GM18505 (cell line): ENCODE results near the gene LAMB3.

Experiments used
- ATAC-seq: cut with Tn5 transposase; IDR thresholded peaks from one replicate; pipeline ENCODE4 v1.9.1; 2021; ENCODE audit not compliant: unreplicated experiment
- POLR2A ChIP-seq: IDR thresholded peaks from 4 replicates; pipeline ENCODE4 v1.6.1; 2011; ENCODE audit warnings: borderline replicate concordance; ENCODE audit not compliant: insufficient read depth, insufficient read length; ENCODE audit errors: extremely low read depth

LAMB3 gene

GRCh38 chr1:209585672-209586071, 66.6 kb downstream of the LAMB3 start:
- ATAC-seq = no peak
- TF ChIP-seq POLR2A = no peak

- ATAC-seq = no peak
- TF ChIP-seq POLR2A = no peak
Observed at GRCh38 chr1:209585197-209585596, 67.0 kb downstream of the LAMB3 start.

DNA sequence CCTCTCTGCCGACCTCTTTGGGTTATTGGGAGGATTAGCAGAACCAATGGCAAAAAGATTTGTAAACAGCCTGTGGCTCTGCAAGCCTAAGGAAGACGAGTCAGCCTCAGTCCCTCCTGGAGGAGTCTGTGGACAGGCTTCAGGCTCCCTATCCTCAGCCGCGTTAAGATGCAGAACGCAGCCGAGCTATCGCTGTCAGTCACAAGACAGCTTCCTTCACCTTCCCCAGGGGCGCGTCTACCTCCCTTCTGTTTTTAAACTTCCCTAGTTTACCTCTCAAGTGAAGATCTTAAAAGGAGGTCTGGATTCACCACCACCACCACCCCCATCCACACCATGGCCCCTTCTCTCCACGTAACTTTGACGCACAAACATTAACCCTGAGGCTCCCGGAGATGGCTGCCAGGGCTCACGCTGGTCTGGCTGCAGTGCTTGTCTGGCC, 68.0 kb downstream of the LAMB3 start:
- ATAC-seq = no peak
- no peak for TF ChIP-seq POLR2A

DNA sequence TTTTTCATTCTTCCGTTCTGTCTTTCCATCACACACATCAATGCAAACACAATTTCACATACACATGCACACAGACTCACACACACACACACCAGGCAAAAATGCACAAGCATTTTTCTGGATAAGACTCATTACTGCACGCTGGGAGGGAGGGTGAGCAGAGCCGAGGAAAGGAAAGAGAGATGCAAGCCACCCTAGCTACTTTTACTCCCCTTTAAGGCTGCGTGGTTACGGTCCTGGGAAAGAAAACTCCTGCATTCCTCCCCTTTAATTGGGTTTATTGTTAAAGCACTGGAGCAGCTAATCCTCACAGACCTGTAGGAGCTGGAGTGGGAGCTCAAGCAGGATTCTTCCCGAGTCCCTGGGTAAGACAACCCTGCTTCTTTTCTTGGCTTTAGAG, 68.8 kb downstream of the LAMB3 start, which contains the start of gene CAMK1G:
Gene CAMK1G (plus strand): TSS at position 307 of the 400 bp plus-strand sequence. CDS start 11,270 bp downstream, outside the sequence.
- ATAC-seq = no peak
- TF ChIP-seq POLR2A = no peak

DNA sequence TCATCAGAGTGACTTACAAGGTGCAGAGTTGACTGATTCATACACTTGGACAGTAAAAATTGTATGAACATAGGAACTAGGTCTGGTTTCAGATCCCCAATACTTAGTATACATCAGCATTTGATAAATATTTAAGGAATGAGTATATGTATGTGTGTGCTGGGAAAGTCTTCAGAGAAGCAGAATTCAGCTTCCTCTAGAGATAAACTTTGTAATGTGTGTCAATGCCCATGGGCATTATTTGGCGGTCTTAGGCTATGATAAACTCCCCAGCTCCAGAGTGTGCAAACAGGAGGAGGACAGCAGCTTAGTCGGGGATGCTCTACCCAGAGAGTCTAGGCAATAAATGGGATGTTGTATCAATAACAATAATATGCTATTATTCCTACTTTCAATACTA, 71.6 kb downstream of the LAMB3 start:
- no peak for TF ChIP-seq POLR2A
- no peak for ATAC-seq

GRCh38 chr1:209577346-209577745, 74.9 kb downstream of the LAMB3 start:
- TF ChIP-seq POLR2A = no peak
- no peak for ATAC-seq

DNA sequence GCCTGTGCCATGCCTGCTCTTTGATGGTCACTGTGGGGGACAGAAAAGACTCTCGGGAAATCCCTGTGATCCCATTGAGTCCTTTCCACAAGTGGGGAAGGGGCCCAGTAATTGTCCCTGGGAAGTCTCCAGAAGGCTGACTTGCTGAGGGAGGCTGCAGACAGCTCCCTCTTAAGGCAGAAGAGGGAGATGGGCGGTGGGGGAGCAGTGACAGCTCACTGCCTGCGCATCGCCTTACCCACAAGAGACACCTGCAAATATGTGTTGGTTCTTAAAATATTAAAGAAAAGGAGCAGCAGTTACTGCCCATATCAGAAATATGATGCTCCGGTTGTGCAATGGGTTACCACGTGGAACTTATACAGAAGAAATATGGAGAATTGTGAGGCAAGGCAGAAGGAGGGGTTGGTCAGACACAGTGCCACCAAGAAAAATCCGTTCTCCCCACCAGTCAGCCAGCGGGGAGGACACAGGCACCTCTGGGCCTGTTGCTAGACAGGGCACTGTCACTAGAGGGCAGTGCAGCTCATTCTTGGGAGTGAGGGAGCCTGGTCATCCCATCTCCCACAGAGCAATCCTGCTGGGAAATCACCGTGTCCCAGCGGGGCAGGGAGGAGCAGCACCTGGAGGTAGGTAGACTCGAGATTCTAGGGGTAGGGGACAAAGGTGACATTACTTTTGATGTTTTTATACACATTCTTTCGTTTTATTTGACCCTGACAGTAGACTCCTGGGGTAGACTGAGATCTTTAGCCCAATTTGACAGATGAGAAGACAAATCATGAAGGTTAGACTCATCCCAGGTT, 75.6 kb downstream of the LAMB3 start:
- TF ChIP-seq POLR2A = no peak
- ATAC-seq = no peak

DNA sequence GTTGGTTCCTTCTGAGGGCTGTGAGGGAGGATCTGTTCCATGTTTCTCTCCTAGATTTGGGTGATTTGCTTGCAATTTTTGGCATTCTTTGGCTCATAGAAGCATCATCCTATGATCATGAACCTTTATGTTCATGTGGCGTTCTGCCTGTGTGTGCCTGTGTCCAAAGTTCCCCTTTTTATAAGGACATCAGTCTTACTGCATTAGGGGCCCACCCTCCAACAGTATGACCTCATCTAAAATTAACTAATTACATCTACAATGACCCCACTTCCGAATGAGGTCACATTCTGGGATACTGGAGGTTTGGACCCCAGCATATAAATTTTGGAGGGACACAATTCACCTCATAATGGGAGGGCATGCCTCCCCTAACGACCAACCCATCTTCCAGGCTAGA, 81.5 kb downstream of the LAMB3 start:
- no peak for TF ChIP-seq POLR2A
- no peak for ATAC-seq

- ATAC-seq = no peak
- no peak for TF ChIP-seq POLR2A
Observed at GRCh38 chr1:209569455-209570207, 82.6 kb downstream of the LAMB3 start.

- TF ChIP-seq POLR2A = no peak
- ATAC-seq = no peak
Observed at GRCh38 chr1:209567698-209568175, 84.5 kb downstream of the LAMB3 start.

GRCh38 chr1:209565759-209566678, 86.2 kb downstream of the LAMB3 start:
- ATAC-seq = peak; percentile 80
- no peak for TF ChIP-seq POLR2A
